Esophagus squamous epithelium (tissue), 5 donors: ENCODE results near the gene MYLK3. TPM values are rescaled to one million over a fixed set of nuclear protein-coding genes. Genes with fewer than 3 reads are reported as not detected.

Experiments used
- DNase-seq: peaks from one replicate; lab custom pipeline; 2025; lab: John Stamatoyannopoulos, UW
- H3K27ac ChIP-seq, 4 donors: fragments of 200-600 bp; sonication (generic); one replicate each; pipeline ENCODE4 v1.5.1; 2016 to 2019; ENCODE audit warnings: mild to moderate bottlenecking in 1 of 4
- H3K27me3 ChIP-seq, 4 donors: fragments of 200-600 bp; sonication (generic); 1 replicate in 3 of 4; 2 replicates in 1 of 4; pipeline versions ENCODE4 v1.5.1 to v1.6.0; 2017 to 2021; ENCODE audit warnings: antibody characterized with exemption in 1 of 4
- H3K36me3 ChIP-seq, 3 donors: fragments of 200-600 bp; sonication (generic); one replicate each; pipeline ENCODE4 v1.5.1; 2016 to 2019
- H3K4me1 ChIP-seq, 3 donors: fragments of 200-600 bp; sonication (generic); one replicate each; pipeline ENCODE4 v1.5.1; 2017 to 2019
- H3K4me3 ChIP-seq, 4 donors: fragments of 200-600 bp; sonication (generic); 1 replicate in 3 of 4; 2 replicates in 1 of 4; pipeline ENCODE4 v1.5.1; 2016 to 2019; ENCODE audit warnings: mild to moderate bottlenecking in 2 of 4, moderate library complexity in 1 of 4
- H3K9me3 ChIP-seq, 3 donors: fragments of 200-600 bp; sonication (generic); one replicate each; pipeline ENCODE4 v1.5.1; 2016 to 2019
- POLR2A ChIP-seq, 4 donors: fragments of 450-650 bp; IDR thresholded peaks; one replicate each; pipeline ENCODE4 v1.6.1; 2017; ENCODE audit warnings: antibody characterized with exemption in 4 of 4, mild to moderate bottlenecking in 4 of 4, moderate library complexity in 3 of 4
- WGBS, 2 donors: methylation state at CpG; one replicate each; pipeline ENCODE4 v1.1.5; 2018; 5-methylcytosine and 5-hydroxymethylcytosine counted together
- intact Hi-C: fragments of 100-400 bp; cut with DNase I; formaldehyde crosslinking; loops from one replicate; pipeline ENCODE4 v1.15.0; 2022
- total RNA-seq, 4 donors: library from RNA; depleted of rRNA; stranded (reverse); fragments of >200 nt; gene quantifications; one replicate each; pipeline ENCODE4 v1.1.0, GENCODE V29; 2016
- TF ChIP-seq, protein P1 (sequence below), 6 experiments: fragments of 450-650 bp in 4 of 6; fragments of 200-600 bp in 2 of 6; sonication (generic) in 2 of 6; IDR thresholded peaks; one replicate each; pipeline ENCODE4 v1.5.1; 2016 to 2019; ENCODE audit warnings: antibody characterized with exemption in 6 of 6, mild to moderate bottlenecking in 4 of 6, moderate library complexity in 4 of 6
- donor health status: DM: yes; HTN: yes; CAD: no.

The MYLK3 gene
- total RNA-seq, 4 donors from 2014 or later, result 0.03 to 0.19 (median 0.08) TPM; not detected in 1

DNA sequence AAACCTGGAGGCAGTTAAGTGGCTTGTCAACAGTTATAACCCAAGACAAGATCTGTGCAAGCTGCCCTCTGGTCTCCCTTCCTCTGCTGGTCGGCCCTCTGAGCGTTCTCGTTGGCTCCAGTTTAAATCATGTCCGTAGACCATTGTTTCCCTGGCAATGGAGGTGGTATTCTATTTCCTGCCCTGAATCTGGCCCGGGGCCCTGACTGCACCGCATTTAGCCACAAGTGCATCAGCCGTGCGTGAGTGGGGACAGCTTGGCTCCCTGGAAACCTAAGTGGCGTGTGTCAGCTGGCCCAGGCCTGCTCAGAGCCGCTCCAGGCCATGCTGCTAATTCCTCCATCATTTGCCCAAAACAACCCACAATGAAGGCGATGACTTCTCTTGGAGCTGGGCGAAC is 15.0 kb upstream of the MYLK3 start:
- H3K27ac ChIP-seq, result no peak overlapping the region
- H3K36me3 ChIP-seq, result no peaks in the 10 kb centered on the region
- H3K4me1 ChIP-seq, result peaks cover 0 to 4% (median 0%) of the 10 kb centered on the region in 3 donors
- 45 to 70% methylated on average over 4 to 11 of the region's 12 CpGs for WGBS, 2 donors
- intact Hi-C loops, result no loop called here
- no peak for DNase-seq
- H3K4me3 ChIP-seq, result no peak overlapping the region
- no peak for TF ChIP-seq POLR2A (IDR thresholded peaks at IDR 0.05)
- TF ChIP-seq, protein P1, sequence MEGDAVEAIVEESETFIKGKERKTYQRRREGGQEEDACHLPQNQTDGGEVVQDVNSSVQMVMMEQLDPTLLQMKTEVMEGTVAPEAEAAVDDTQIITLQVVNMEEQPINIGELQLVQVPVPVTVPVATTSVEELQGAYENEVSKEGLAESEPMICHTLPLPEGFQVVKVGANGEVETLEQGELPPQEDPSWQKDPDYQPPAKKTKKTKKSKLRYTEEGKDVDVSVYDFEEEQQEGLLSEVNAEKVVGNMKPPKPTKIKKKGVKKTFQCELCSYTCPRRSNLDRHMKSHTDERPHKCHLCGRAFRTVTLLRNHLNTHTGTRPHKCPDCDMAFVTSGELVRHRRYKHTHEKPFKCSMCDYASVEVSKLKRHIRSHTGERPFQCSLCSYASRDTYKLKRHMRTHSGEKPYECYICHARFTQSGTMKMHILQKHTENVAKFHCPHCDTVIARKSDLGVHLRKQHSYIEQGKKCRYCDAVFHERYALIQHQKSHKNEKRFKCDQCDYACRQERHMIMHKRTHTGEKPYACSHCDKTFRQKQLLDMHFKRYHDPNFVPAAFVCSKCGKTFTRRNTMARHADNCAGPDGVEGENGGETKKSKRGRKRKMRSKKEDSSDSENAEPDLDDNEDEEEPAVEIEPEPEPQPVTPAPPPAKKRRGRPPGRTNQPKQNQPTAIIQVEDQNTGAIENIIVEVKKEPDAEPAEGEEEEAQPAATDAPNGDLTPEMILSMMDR (IDR thresholded peaks at IDR 0.05), result no peak
- no peaks in the 10 kb centered on the region for H3K9me3 ChIP-seq
- H3K27me3 ChIP-seq, result peaks cover 0 to 21% (median 0%) of the 10 kb centered on the region in 4 donors

DNA sequence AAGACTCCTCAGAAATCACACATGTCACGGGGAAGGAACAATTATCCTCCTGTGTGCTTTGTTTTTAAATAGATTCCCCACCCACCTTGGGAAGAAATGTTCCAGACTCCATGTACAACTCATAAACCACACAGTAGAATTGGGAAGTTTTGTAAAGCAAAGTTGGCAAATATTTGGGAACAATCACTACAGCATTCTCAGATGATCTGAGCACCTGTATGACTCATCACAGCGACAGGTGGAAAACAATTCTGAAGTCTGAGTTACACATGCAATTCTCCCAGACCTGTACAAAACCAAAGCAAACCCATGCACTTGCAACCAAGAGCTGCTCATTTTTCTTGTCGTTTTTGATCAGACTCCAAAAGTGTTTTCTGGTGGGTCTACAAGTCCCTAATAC is 14.4 kb upstream of the MYLK3 start:
- Histone ChIP-seq H3K27me3 (peaks cover 0 to 27% (median 0%) of the 10 kb centered on the region in 4 donors), H3K9me3 (no peaks in the 10 kb centered on the region), H3K36me3 (no peaks in the 10 kb centered on the region), H3K4me1 (peaks cover 0 to 4% (median 0%) of the 10 kb centered on the region in 3 donors), H3K27ac (no peak overlapping the region), H3K4me3 (no peak overlapping the region)
- WGBS, 2 donors, result 53 to 61% methylated on average over 3 of the region's 3 CpGs
- intact Hi-C loops, result no loop called here
- no peak for DNase-seq
- TF ChIP-seq POLR2A (IDR thresholded peaks at IDR 0.05), result no peak
- TF ChIP-seq, protein P1 (IDR thresholded peaks at IDR 0.05), result no peak

DNA sequence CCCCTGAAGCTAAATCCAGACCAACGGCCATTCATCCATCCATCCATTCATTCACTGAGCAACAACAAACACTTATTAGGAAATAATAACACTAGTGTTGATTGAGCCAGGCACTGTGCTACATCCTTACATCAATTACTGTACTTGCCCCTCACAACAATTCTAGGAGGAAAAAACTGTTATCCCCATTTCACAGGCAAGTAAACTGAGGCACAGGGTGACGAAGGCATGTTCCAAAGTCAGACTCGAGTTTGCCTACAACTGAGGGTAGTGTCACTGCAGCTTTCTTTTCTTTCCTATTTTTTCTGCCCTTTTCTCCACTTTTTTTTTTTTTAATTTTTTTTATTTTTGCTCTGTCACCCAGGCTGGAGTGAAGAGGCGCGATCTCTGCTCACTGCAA is 11.2 kb upstream of the MYLK3 start:
- intact Hi-C loops, result no loop called here
- no peaks in the 10 kb centered on the region for H3K36me3 ChIP-seq
- H3K9me3 ChIP-seq, result no peaks in the 10 kb centered on the region
- DNase-seq, result no peak
- WGBS, 2 donors, result 84 to 86% methylated on average over 5 of the region's 5 CpGs
- H3K4me3 ChIP-seq, result no peak overlapping the region
- peaks cover 0 to 11% (median 0%) of the 10 kb centered on the region in 3 donors for H3K4me1 ChIP-seq
- no peak overlapping the region for H3K27ac ChIP-seq
- TF ChIP-seq, protein P1 (IDR thresholded peaks at IDR 0.05), result no peak
- TF ChIP-seq POLR2A (IDR thresholded peaks at IDR 0.05), result no peak
- H3K27me3 ChIP-seq, result peaks cover 0 to 44% (median 0%) of the 10 kb centered on the region in 4 donors

DNA sequence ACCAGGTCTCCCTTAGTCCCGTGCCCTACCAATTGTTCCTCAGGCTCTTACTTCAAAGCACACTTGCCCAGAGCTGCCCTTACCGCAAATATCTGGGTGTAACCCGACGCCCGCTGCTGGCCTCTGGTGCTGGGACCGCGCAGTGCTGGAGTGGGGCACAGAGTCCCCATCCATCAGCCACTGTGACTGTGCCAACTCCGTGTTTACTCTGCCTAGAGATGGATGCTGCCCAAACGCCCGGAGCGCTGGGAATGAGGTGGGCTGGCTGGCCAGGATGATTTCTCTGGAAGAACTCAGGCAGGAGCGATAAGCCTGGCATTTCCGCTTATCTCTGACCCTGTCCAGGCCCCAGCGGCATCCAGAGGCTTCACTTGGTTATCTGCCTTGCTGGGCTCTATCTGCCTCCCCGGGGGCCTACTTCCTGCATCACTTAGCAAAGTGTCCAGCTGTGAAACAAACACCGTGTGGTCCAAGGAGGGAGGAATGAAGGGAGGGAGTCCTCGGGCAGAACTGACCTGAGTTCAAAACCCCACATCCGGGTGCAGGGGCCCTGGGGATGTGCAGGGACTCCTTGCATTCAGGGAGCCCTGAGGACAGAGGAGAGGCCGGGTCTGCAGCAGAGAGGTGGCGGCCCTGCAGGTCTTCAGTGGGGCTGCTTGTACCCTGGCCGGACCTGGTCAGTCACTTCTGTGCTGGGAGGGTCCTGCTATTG is 9.4 kb upstream of the MYLK3 start:
- Histone ChIP-seq H3K36me3 (no peaks in the 10 kb centered on the region), H3K9me3 (no peaks in the 10 kb centered on the region), H3K4me1 (peaks cover 0 to 7% (median 0%) of the 10 kb centered on the region in 3 donors), H3K27me3 (peaks cover 0 to 44% (median 0%) of the 10 kb centered on the region in 4 donors), H3K27ac (no peak overlapping the region), H3K4me3 (no peak overlapping the region)
- DNase-seq, result no peak
- 22 to 52% methylated on average over 4 to 6 of the region's 21 CpGs for WGBS, 2 donors
- intact Hi-C loops, result no loop called here
- no peak for TF ChIP-seq POLR2A (IDR thresholded peaks at IDR 0.05)
- TF ChIP-seq, protein P1 (IDR thresholded peaks at IDR 0.05), result no peak

DNA sequence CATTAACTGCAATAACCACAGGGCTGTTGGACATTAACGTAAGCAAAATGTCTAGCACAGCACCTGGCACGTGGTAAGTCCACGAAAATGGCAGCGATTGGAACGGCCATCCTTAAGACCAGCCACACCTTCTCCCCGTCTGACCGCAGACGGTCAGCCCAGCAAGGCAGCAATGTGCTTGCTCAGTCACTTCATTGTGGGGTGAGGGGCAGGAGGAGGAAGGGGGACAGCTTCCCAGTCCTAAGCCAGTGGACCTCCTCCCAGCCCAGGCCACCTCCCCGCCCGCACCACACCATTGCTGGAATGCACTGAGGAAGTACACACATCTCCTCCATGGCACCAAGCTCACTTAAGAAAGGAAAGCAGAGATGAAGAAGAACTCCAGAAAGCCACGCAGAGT is 8.6 kb upstream of the MYLK3 start:
- WGBS, 2 donors, result 67 to 79% methylated on average over 2 to 3 of the region's 11 CpGs
- Histone ChIP-seq H3K9me3 (no peaks in the 10 kb centered on the region), H3K4me3 (no peak overlapping the region), H3K36me3 (no peaks in the 10 kb centered on the region), H3K4me1 (peaks cover 0 to 7% (median 0%) of the 10 kb centered on the region in 3 donors), H3K27me3 (peaks cover 0 to 44% (median 0%) of the 10 kb centered on the region in 4 donors), H3K27ac (no peak overlapping the region)
- intact Hi-C loops, result no loop called here
- no peak for DNase-seq
- TF ChIP-seq, protein P1 (IDR thresholded peaks at IDR 0.05), result no peak
- no peak for TF ChIP-seq POLR2A (IDR thresholded peaks at IDR 0.05)
